ENCODE results near the gene MORN3. TPM values are rescaled to one million over a fixed set of nuclear protein-coding genes. Genes with fewer than 3 reads are reported as not detected.

MORN3 gene
- total and polyA plus RNA-seq, 2 of the 8 experiments (the other 6 are each of a cell fraction or from before 2014, with no cell fraction given): 0.39 to 0.93 TPM

GRCh38 chr12:121712190-121712460 lies 42.7 kb upstream of the MORN3 start:
- Histone ChIP-seq H3K36me3 (ENCODE audit: control insufficient read depth in 2 of 4, insufficient read depth in 4 of 4, low read length in 3 of 4) (no peaks in the 10 kb centered on the region), H3K4ac (replicated peaks; ENCODE audit: insufficient read length, low read depth, low read length) (no peak overlapping the region), H2AFZ (ENCODE audit: low read length) (peak overlapping the region; percentile 95), H4K8ac (ENCODE audit: extremely low read depth, insufficient read depth, low read length) (0 out of 2 replicates have a peak overlapping the region, but pooled peaks have one; percentile 39), H3K9ac (replicated peaks in 1 of 4; ENCODE audit: extremely low read depth in 1 of 4, low read depth in 3 of 4, low read length in 3 of 4) (peak overlapping the region; percentile 45 to 80 (median 51)), H4K5ac (ENCODE audit: insufficient read length, low read depth, low read length) (no peak overlapping the region), H3K4me1 (replicated peaks in 1 of 4; ENCODE audit: control insufficient read depth in 3 of 4, insufficient read depth in 4 of 4, low read length in 3 of 4) (peaks cover 0 to 13% (median 4%) of the 10 kb centered on the region in 4 experiments; a peak in 5 of 7 replicates), H4K20me1 (replicated peaks in 1 of 2; ENCODE audit: control insufficient read depth in 1 of 2, insufficient read depth in 2 of 2, low read length in 2 of 2) (peaks cover 4 to 10% of the 10 kb centered on the region in 2 experiments), H4K91ac (replicated peaks; ENCODE audit: insufficient read length, low read length) (no peak overlapping the region), H2BK15ac (ENCODE audit: low read length) (0 out of 2 replicates have a peak overlapping the region, but pooled peaks have one; percentile 46), H2BK5ac (ENCODE audit: low read depth, low read length) (peak overlapping the region; percentile 71; the same call in 1 of the 2 replicates), H3K4me3 (ENCODE audit: extremely low read depth in 1 of 4, insufficient read depth in 2 of 4, low read depth in 3 of 4, low read length in 4 of 4) (peak overlapping the region; percentile 71 to 91 (median 82)), H2BK120ac (replicated peaks; ENCODE audit: low read depth, low read length) (no peak overlapping the region), H2AK5ac (ENCODE audit: low read depth, low read length) (no peak overlapping the region), H2BK20ac (ENCODE audit: low read length) (no peak overlapping the region), H3K14ac (ENCODE audit: insufficient read length) (no peak overlapping the region), H3K79me2 (ENCODE audit: control insufficient read depth in 1 of 2, insufficient read depth in 2 of 2, low read length in 2 of 2) (peaks cover 0 to 33% of the 10 kb centered on the region in 2 experiments; a peak in 3 of 4 replicates), H3K27ac (ENCODE audit: low read depth, low read length) (no peak overlapping the region), H3K56ac (replicated peaks; ENCODE audit: insufficient read length, low read depth, low read length) (no peak overlapping the region), H3K9me3 (ENCODE audit: insufficient read depth in 2 of 2, low read depth in 1 of 2, low read length in 1 of 2) (no peaks in the 10 kb centered on the region), H3K27me3 (replicated peaks in 1 of 4; ENCODE audit: control insufficient read depth in 3 of 4, extremely low read depth in 1 of 4, insufficient read depth in 3 of 4, low read length in 3 of 4) (no peaks in the 10 kb centered on the region), H3K23me2 (ENCODE audit: low read depth, low read length) (peaks cover 11% of the 10 kb centered on the region; the same call in 1 of the 2 replicates), H2BK12ac (ENCODE audit: low read depth, low read length) (peak overlapping the region; percentile 50; the same call in 1 of the 2 replicates), H3K4me2 (ENCODE audit: insufficient read depth in 1 of 2, low read depth in 2 of 2, low read length in 2 of 2) (peak overlapping the region; percentile 94), H3K23ac (ENCODE audit: insufficient read length) (no peak overlapping the region), H3K18ac (ENCODE audit: extremely low read depth, low read length) (peak overlapping the region; percentile 93; the same call in 1 of the 2 replicates), H3K79me1 (ENCODE audit: low read depth, low read length) (peaks cover 15% of the 10 kb centered on the region)
- no peak for FAIRE-seq
- DNase-seq (ENCODE audit: low read depth in 1 of 2, low spot score in 2 of 2): no peak
- ChIA-PET CTCF (ENCODE audit: partially characterized antibody) (interaction anchor here (0.6 to 9.9 kb wide), 16 partner anchors 11 to 1396 kb away, joined by 3 to 69 read pairs (median 4); partner anchors contain the start of gene RHOF), POLR2A (ENCODE audit: partially characterized antibody) (interaction anchor here (0.8 to 2.1 kb wide), 17 partner anchors 9 to 135 kb away, joined by 3 to 10 read pairs (median 3); no protein-coding TSS in a partner anchor)
- TF ChIP-seq SIN3A (conservative IDR thresholded peaks at IDR 0.05 in 1 of 2, IDR thresholded peaks at IDR 0.05 in 1 of 2; ENCODE audit: low read depth in 1 of 2, low read length in 2 of 2): peak in 1 of 2 experiments; percentile 12; a peak in 1 of 4 replicates
- TF ChIP-seq EGR1 (IDR thresholded peaks at IDR 0.05; ENCODE audit: borderline replicate concordance, low read depth, low read length): no peak
- WGBS, 2 experiments (ENCODE audit: extremely low coverage in 1 of 2, insufficient coverage in 1 of 2, insufficient read length in 1 of 2, insufficient replicate concordance in 2 of 2, low coverage in 1 of 2, low lambda C conversion rate in 2 of 2, missing lambda C conversion rate in 1 of 2): 3% methylated on average over 16 of the region's 16 CpGs; no CpG with 5 or more reads in 1 of the 2 experiments

All from H1 (cell line).